ENCODE results near the gene ITGB3. TPM values are rescaled to one million over a fixed set of nuclear protein-coding genes. Genes with fewer than 3 reads are reported as not detected.

Gene ITGB3
- total and polyA plus RNA-seq, 2 of the 8 experiments (the other 6 are each of a cell fraction or from before 2014, with no cell fraction given): 0.08 to 0.09 TPM

DNA sequence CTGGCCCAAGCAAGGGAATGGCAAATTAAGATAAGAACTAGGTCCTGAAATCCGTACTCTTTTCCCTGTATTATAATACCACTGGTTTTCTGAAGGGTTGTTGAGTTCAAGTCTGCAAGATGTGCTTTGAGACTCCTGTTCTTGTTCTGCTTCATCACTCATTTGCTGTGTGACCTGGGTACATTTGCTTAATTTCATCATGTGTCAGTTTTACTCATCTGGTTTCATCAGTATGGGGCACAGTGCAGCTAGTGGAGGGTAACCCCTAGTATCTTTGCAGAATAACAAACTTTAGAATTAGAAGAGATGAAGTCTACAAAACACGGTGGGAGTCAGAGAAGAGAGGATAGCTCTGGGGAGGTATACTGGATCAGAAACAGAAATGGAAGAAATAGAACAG is 48.2 kb downstream of the ITGB3 start:
- Histone ChIP-seq H3K23ac (ENCODE audit: insufficient read length) (no peak overlapping the region), H2BK15ac (ENCODE audit: low read length) (no peak overlapping the region), H3K4me1 (replicated peaks in 1 of 4; ENCODE audit: control insufficient read depth in 3 of 4, insufficient read depth in 4 of 4, low read length in 3 of 4) (no peaks in the 10 kb centered on the region), H2BK12ac (ENCODE audit: low read depth, low read length) (no peak overlapping the region), H4K8ac (ENCODE audit: extremely low read depth, insufficient read depth, low read length) (no peak overlapping the region), H3K4me3 (ENCODE audit: extremely low read depth in 1 of 4, insufficient read depth in 2 of 4, low read depth in 3 of 4, low read length in 4 of 4) (no peak overlapping the region), H3K79me2 (ENCODE audit: control insufficient read depth in 1 of 2, insufficient read depth in 2 of 2, low read length in 2 of 2) (no peaks in the 10 kb centered on the region), H2AFZ (ENCODE audit: low read length) (no peak overlapping the region), H4K5ac (ENCODE audit: insufficient read length, low read depth, low read length) (no peak overlapping the region), H3K9ac (replicated peaks in 1 of 4; ENCODE audit: extremely low read depth in 1 of 4, low read depth in 3 of 4, low read length in 3 of 4) (no peak overlapping the region), H2BK20ac (ENCODE audit: low read length) (no peak overlapping the region), H4K91ac (replicated peaks; ENCODE audit: insufficient read length, low read length) (no peak overlapping the region), H2BK120ac (replicated peaks; ENCODE audit: low read depth, low read length) (no peak overlapping the region), H3K27me3 (replicated peaks in 1 of 4; ENCODE audit: control insufficient read depth in 3 of 4, extremely low read depth in 1 of 4, insufficient read depth in 3 of 4, low read length in 3 of 4) (no peaks in the 10 kb centered on the region), H3K56ac (replicated peaks; ENCODE audit: insufficient read length, low read depth, low read length) (no peak overlapping the region), H3K4me2 (ENCODE audit: insufficient read depth in 1 of 2, low read depth in 2 of 2, low read length in 2 of 2) (no peak overlapping the region), H3K18ac (ENCODE audit: extremely low read depth, low read length) (no peak overlapping the region), H2BK5ac (ENCODE audit: low read depth, low read length) (no peak overlapping the region), H3K23me2 (ENCODE audit: low read depth, low read length) (no peaks in the 10 kb centered on the region), H3K79me1 (ENCODE audit: low read depth, low read length) (no peaks in the 10 kb centered on the region), H3K14ac (ENCODE audit: insufficient read length) (no peak overlapping the region), H3K9me3 (ENCODE audit: insufficient read depth in 2 of 2, low read depth in 1 of 2, low read length in 1 of 2) (no peaks in the 10 kb centered on the region), H2AK5ac (ENCODE audit: low read depth, low read length) (no peak overlapping the region), H3K36me3 (ENCODE audit: control insufficient read depth in 2 of 4, insufficient read depth in 4 of 4, low read length in 3 of 4) (no peaks in the 10 kb centered on the region), H3K4ac (replicated peaks; ENCODE audit: insufficient read length, low read depth, low read length) (no peak overlapping the region), H3K27ac (ENCODE audit: low read depth, low read length) (no peak overlapping the region), H4K20me1 (replicated peaks in 1 of 2; ENCODE audit: control insufficient read depth in 1 of 2, insufficient read depth in 2 of 2, low read length in 2 of 2) (no peaks in the 10 kb centered on the region)
- CTCF ChIA-PET (ENCODE audit: partially characterized antibody): interaction anchor here (1.0 to 1.2 kb wide), 3 partner anchors 14 to 50 kb away, joined by 3 to 4 read pairs (median 3); no protein-coding TSS in a partner anchor
- WGBS, 2 experiments (ENCODE audit: extremely low coverage in 1 of 2, insufficient coverage in 1 of 2, insufficient read length in 1 of 2, insufficient replicate concordance in 2 of 2, low coverage in 1 of 2, low lambda C conversion rate in 2 of 2, missing lambda C conversion rate in 1 of 2): 95% methylated on average over 2 of the region's 2 CpGs; no CpG with 5 or more reads in 1 of the 2 experiments
- FAIRE-seq (no peak), DNase-seq (ENCODE audit: low read depth in 1 of 2, low spot score in 2 of 2) (no peak)
- POLR2A ChIA-PET (ENCODE audit: partially characterized antibody): no interaction called here
- TF ChIP-seq GABPA (IDR thresholded peaks at IDR 0.05; ENCODE audit: borderline replicate concordance, insufficient read depth, low read length): no peak
- TF ChIP-seq ASH2L (IDR thresholded peaks at IDR 0.05; ENCODE audit: low read length): no peak
- no peak for TF ChIP-seq NANOG (IDR thresholded peaks at IDR 0.05; ENCODE audit: insufficient read depth, low read depth, low read length, poor library complexity, severe bottlenecking)
- TF ChIP-seq JUND (IDR thresholded peaks at IDR 0.05; ENCODE audit: low read length): no peak
- TF ChIP-seq SRF (IDR thresholded peaks at IDR 0.05; ENCODE audit: low read depth, low read length): no peak
- TF ChIP-seq, protein P1, sequence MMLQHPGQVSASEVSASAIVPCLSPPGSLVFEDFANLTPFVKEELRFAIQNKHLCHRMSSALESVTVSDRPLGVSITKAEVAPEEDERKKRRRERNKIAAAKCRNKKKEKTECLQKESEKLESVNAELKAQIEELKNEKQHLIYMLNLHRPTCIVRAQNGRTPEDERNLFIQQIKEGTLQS (IDR thresholded peaks at IDR 0.05; ENCODE audit: insufficient read depth, low read depth, low read length): no peak
- no peak for TF ChIP-seq HDAC2 (IDR thresholded peaks at IDR 0.05; ENCODE audit: borderline replicate concordance in 1 of 2, low read depth in 2 of 2, low read length in 2 of 2)
- no peak for TF ChIP-seq SP2 (IDR thresholded peaks at IDR 0.05; ENCODE audit: low read length)
- TF ChIP-seq POLR2A (IDR thresholded peaks at IDR 0.05; ENCODE audit: control extremely low read depth in 1 of 2, low read depth in 2 of 2, low read length in 2 of 2): no peak
- TF ChIP-seq SAP30 (IDR thresholded peaks at IDR 0.05; ENCODE audit: insufficient read depth, insufficient replicate concordance, low read length): no peak
